CD14-positive monocyte (primary cell): ENCODE results near the gene FREM2. TPM values are rescaled to one million over a fixed set of nuclear protein-coding genes. Genes with fewer than 3 reads are reported as not detected.

Experiments used
- DNase-seq, 3 donors: peaks; one replicate each; pipeline ENCODE4 v3.0.0-alpha.2; 2011 to 2022
- H2AFZ ChIP-seq: 2 replicates; pipeline ENCODE4 v1.6.0; 2012; ENCODE audit warnings: mild to moderate bottlenecking, low read depth, low read length, inconsistent platforms; ENCODE audit not compliant: insufficient read depth, poor library complexity, severe bottlenecking
- H3K27ac ChIP-seq, 2 donors: 1 replicate in 1 of 2; 2 replicates in 1 of 2; pipeline ENCODE4 v1.5.1; 2012 to 2013; ENCODE audit warnings: low read length in 2 of 2, control low read depth in 1 of 2, inconsistent platforms in 1 of 2, low read depth in 1 of 2, mild to moderate bottlenecking in 1 of 2
- H3K27me3 ChIP-seq, 2 donors: one replicate each; pipeline versions ENCODE4 v1.6.0 to v1.6.1; 2011 to 2013; ENCODE audit warnings: low read length in 2 of 2; ENCODE audit not compliant: control insufficient read depth in 2 of 2, insufficient read depth in 2 of 2
- H3K36me3 ChIP-seq, 2 donors: replicated peaks in 1 of 2; 1 replicate in 1 of 2; 2 replicates in 1 of 2; pipeline versions ENCODE4 v1.5.1 to v1.6.1; 2012 to 2013; ENCODE audit warnings: low read length in 2 of 2, control low read depth in 1 of 2, inconsistent platforms in 1 of 2, mild to moderate bottlenecking in 1 of 2; ENCODE audit not compliant: insufficient read depth in 2 of 2, control insufficient read depth in 1 of 2
- H3K4me1 ChIP-seq, 2 donors: 1 replicate in 1 of 2; 2 replicates in 1 of 2; pipeline versions ENCODE4 v1.5.1 to v1.6.1; 2012 to 2013; ENCODE audit warnings: low read length in 2 of 2, control low read depth in 1 of 2, inconsistent platforms in 1 of 2, mild to moderate bottlenecking in 1 of 2, moderate library complexity in 1 of 2; ENCODE audit not compliant: insufficient read depth in 2 of 2, control insufficient read depth in 1 of 2
- H3K4me2 ChIP-seq: replicated peaks from 2 replicates; pipeline ENCODE3; 2012; ENCODE audit warnings: low read length, moderate library complexity, mild to moderate bottlenecking; ENCODE audit not compliant: poor library complexity, severe bottlenecking; ENCODE audit errors: extremely low read depth
- H3K4me3 ChIP-seq, 3 experiments: fragments of 200-600 bp in 1 of 3; sonication (generic) in 1 of 3; replicated peaks in 1 of 3; 1 replicate in 2 of 3; 2 replicates in 1 of 3; pipeline ENCODE4 v1.5.1; 2011 to 2013; ENCODE audit warnings: low read length in 3 of 3, mild to moderate bottlenecking in 3 of 3, control low read depth in 2 of 3, low read depth in 2 of 3, inconsistent platforms in 1 of 3, moderate library complexity in 1 of 3
- H3K79me2 ChIP-seq: 2 replicates; pipeline ENCODE4 v1.6.0; 2012; ENCODE audit warnings: mild to moderate bottlenecking, control low read depth, inconsistent platforms, low read length, moderate library complexity; ENCODE audit not compliant: insufficient read depth
- H3K9ac ChIP-seq: 2 replicates; pipeline ENCODE4 v1.6.0; 2017; ENCODE audit warnings: low read length, mild to moderate bottlenecking; ENCODE audit not compliant: insufficient read depth, poor library complexity, severe bottlenecking
- H3K9me3 ChIP-seq, 2 donors: replicated peaks in 1 of 2; 1 replicate in 1 of 2; 2 replicates in 1 of 2; pipeline versions ENCODE4 v1.5.1 to v1.6.1; 2012 to 2013; ENCODE audit warnings: low read length in 2 of 2, control low read depth in 1 of 2; ENCODE audit not compliant: control insufficient read depth in 1 of 2, insufficient read depth in 1 of 2
- H4K20me1 ChIP-seq: 2 replicates; pipeline ENCODE4 v1.6.0; 2012; ENCODE audit warnings: mild to moderate bottlenecking, low read length, control low read depth, moderate library complexity; ENCODE audit not compliant: insufficient read depth
- H3K27ac Mint-ChIP-seq, 7 donors: one replicate each; pipeline ENCODE4 v1.8.0; 2020; ENCODE audit warnings: mild to moderate bottlenecking in 7 of 7, mixed read lengths in 7 of 7, moderate library complexity in 6 of 7, inconsistent platforms in 2 of 7
- H3K27me3 Mint-ChIP-seq, 3 donors: one replicate each; pipeline ENCODE4 v1.8.0; 2021 to 2022; ENCODE audit warnings: low read depth in 3 of 3, mild to moderate bottlenecking in 3 of 3, mixed read lengths in 3 of 3, moderate library complexity in 3 of 3, inconsistent platforms in 1 of 3
- H3K36me3 Mint-ChIP-seq, 2 donors: one replicate each; pipeline ENCODE4 v1.8.0; 2020; ENCODE audit warnings: mixed read lengths in 2 of 2, inconsistent platforms in 1 of 2, mild to moderate bottlenecking in 1 of 2
- H3K4me1 Mint-ChIP-seq: one replicate; pipeline ENCODE4 v1.8.0; 2020; ENCODE audit warnings: mild to moderate bottlenecking, mixed read lengths
- H3K4me3 Mint-ChIP-seq, 2 donors: one replicate each; pipeline ENCODE4 v1.8.0; 2020; ENCODE audit warnings: mild to moderate bottlenecking in 2 of 2, mixed read lengths in 2 of 2, moderate library complexity in 1 of 2
- H3K9me3 Mint-ChIP-seq, 7 donors: one replicate each; pipeline ENCODE4 v1.8.0; 2020 to 2022; ENCODE audit warnings: mixed read lengths in 7 of 7, mild to moderate bottlenecking in 6 of 7, moderate library complexity in 6 of 7, inconsistent platforms in 2 of 7
- CTCF ChIP-seq: fragments of 200-600 bp; IDR thresholded peaks from one replicate; pipeline ENCODE4 v1.8.0; 2022; ENCODE audit warnings: antibody characterized with exemption, mild to moderate bottlenecking
- WGBS: methylation state at CpG from one replicate; pipeline ENCODE4 v1.1.5; 2013; ENCODE audit warnings: missing lambda C conversion rate; ENCODE audit not compliant: insufficient coverage; 5-methylcytosine and 5-hydroxymethylcytosine counted together
- intact Hi-C, 2 donors: fragments of 100-400 bp; cut with micrococcal nuclease; formaldehyde crosslinking; loops; one replicate each; pipeline versions ENCODE4 v1.15.0 to v1.15.1; 2023
- polyA plus RNA-seq, 3 donors: library from polyadenylated mRNA; depleted of rRNA in 1 of 3; unstranded in 2 of 3; stranded (reverse) in 1 of 3; fragments of 300-500 nt in 2 of 3; fragments of >200 nt in 1 of 3; fragmentation: Illumina TruSeq in 2 of 3; gene quantifications; 1 replicate in 2 of 3; 2 replicates in 1 of 3; pipeline ENCODE4 v1.2.3, GENCODE V29; 2012 to 2021

FREM2 gene
- polyA plus RNA-seq, 3 donors, result not detected

GRCh38 chr13:38641164-38641948 is 45.5 kb upstream of the FREM2 start:
- Histone ChIP-seq H3K27me3 (no peaks in the 10 kb centered on the region), H3K27ac (no peak overlapping the region), H3K4me2 (no peak overlapping the region), H2AFZ (no peak overlapping the region), H3K4me1 (no peaks in the 10 kb centered on the region), H4K20me1 (no peaks in the 10 kb centered on the region), H3K9me3 (no peaks in the 10 kb centered on the region), H3K4me3 (no peak overlapping the region), H3K9ac (no peak overlapping the region), H3K36me3 (no peaks in the 10 kb centered on the region), H3K79me2 (no peaks in the 10 kb centered on the region)
- TF ChIP-seq CTCF, result no peak
- H3K27ac Mint-ChIP-seq, result no peak overlapping the region
- intact Hi-C loops, result no loop called here
- peaks cover 0 to 2% (median 0%) of the 10 kb centered on the region in 3 donors for H3K27me3 Mint-ChIP-seq
- H3K4me1 Mint-ChIP-seq, result no peaks in the 10 kb centered on the region
- no CpG with 5 or more reads among the region's 5 CpGs for WGBS
- no peak for DNase-seq
- H3K9me3 Mint-ChIP-seq, result peaks cover 0 to 2% (median 0%) of the 10 kb centered on the region in 7 donors
- no peak overlapping the region for H3K4me3 Mint-ChIP-seq
- H3K36me3 Mint-ChIP-seq, result no peaks in the 10 kb centered on the region

- no peak overlapping the region for H3K4me3 ChIP-seq
- no peaks in the 10 kb centered on the region for H3K4me1 ChIP-seq
- no peaks in the 10 kb centered on the region for H4K20me1 ChIP-seq
- H3K79me2 ChIP-seq, result no peaks in the 10 kb centered on the region
- H3K4me3 Mint-ChIP-seq, result no peak overlapping the region
- H3K27ac Mint-ChIP-seq, result no peak overlapping the region
- no peak overlapping the region for H3K9ac ChIP-seq
- H3K36me3 Mint-ChIP-seq, result no peaks in the 10 kb centered on the region
- intact Hi-C loops, result no loop called here
- H3K4me2 ChIP-seq, result no peak overlapping the region
- TF ChIP-seq CTCF, result no peak
- H2AFZ ChIP-seq, result no peak overlapping the region
- no peak overlapping the region for H3K27ac ChIP-seq
- DNase-seq, result no peak
- no CpG with 5 or more reads among the region's 1 CpG for WGBS
- H3K9me3 Mint-ChIP-seq, result peaks cover 0 to 2% (median 0%) of the 10 kb centered on the region in 7 donors
- no peaks in the 10 kb centered on the region for H3K27me3 ChIP-seq
- no peaks in the 10 kb centered on the region for H3K9me3 ChIP-seq
- H3K4me1 Mint-ChIP-seq, result no peaks in the 10 kb centered on the region
- peaks cover 2% of the 10 kb centered on the region in 3 donors for H3K27me3 Mint-ChIP-seq
- no peaks in the 10 kb centered on the region for H3K36me3 ChIP-seq
Measured at GRCh38 chr13:38647312-38647711, 39.6 kb upstream of the FREM2 start.
